ENCODE results near the gene CDRT15.

The CDRT15 gene

DNA sequence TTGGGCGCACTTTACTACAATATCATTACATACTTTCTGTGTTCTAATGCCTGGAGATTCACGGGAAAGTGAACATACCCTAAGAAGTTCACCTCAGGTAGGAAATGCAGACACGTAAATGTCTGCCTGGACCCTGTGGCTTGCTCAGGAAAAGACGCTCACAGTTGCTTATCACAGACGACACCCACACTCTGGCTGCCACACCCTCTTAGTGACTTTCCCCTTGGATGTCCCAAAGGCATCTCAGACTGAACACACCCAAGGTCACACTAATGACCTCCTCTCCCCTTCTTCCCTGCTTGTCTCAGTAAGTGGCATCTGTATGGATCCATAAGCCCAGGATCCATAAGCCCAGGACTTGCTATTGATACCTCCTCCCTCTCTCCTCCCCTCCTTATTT lies 32.6 kb downstream of the CDRT15 start:
- TF ChIP-seq, protein P1, sequence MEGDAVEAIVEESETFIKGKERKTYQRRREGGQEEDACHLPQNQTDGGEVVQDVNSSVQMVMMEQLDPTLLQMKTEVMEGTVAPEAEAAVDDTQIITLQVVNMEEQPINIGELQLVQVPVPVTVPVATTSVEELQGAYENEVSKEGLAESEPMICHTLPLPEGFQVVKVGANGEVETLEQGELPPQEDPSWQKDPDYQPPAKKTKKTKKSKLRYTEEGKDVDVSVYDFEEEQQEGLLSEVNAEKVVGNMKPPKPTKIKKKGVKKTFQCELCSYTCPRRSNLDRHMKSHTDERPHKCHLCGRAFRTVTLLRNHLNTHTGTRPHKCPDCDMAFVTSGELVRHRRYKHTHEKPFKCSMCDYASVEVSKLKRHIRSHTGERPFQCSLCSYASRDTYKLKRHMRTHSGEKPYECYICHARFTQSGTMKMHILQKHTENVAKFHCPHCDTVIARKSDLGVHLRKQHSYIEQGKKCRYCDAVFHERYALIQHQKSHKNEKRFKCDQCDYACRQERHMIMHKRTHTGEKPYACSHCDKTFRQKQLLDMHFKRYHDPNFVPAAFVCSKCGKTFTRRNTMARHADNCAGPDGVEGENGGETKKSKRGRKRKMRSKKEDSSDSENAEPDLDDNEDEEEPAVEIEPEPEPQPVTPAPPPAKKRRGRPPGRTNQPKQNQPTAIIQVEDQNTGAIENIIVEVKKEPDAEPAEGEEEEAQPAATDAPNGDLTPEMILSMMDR (IDR thresholded peaks at IDR 0.05; ENCODE audit: poor library complexity, severe bottlenecking), result no peak
- no peak for ATAC-seq (ENCODE audit: low read depth)
- H3K27ac ChIP-seq (ENCODE audit: poor library complexity, severe bottlenecking), result no peak overlapping the region

DNA sequence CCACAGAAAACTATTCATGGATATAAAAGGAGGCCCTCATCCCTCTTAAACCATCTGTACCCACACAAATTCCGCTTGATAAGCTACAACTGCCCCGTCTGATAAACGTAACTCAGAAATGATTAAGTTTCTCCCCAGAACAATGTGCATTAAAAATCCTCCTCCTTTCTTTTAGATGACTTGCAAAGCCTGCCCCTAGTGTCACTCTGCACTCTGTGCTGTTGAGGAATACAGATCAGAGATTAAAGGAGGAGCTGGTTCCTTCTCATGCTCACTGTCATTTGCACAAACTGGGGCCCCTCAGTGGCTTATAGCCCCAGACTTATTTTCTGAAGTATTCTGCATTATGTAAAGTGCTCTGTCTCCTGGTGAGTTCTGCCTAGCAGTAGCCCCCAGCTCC lies 33.3 kb downstream of the CDRT15 start:
- Histone ChIP-seq H3K36me3 (ENCODE audit: low read depth) (0 out of 2 replicates have a peak, but pooled peaks cover 10% of the 10 kb centered on the region), H3K27me3 (ENCODE audit: insufficient read depth, poor library complexity, severe bottlenecking) (no peaks in the 10 kb centered on the region), H3K9me3 (ENCODE audit: severe bottlenecking) (no peaks in the 10 kb centered on the region), H3K4me3 (ENCODE audit: severe bottlenecking) (no peak overlapping the region), H3K4me1 (ENCODE audit: insufficient read depth, poor library complexity, severe bottlenecking) (peaks cover 7% of the 10 kb centered on the region), H3K27ac (ENCODE audit: poor library complexity, severe bottlenecking) (no peak overlapping the region)
- ATAC-seq (ENCODE audit: low read depth) (no peak), DNase-seq (ENCODE audit: low spot score) (no peak)
- TF ChIP-seq, protein P1 (IDR thresholded peaks at IDR 0.05; ENCODE audit: poor library complexity, severe bottlenecking), result no peak

More for the DNA sequence above, 32.6 kb downstream of the CDRT15 start:
- Histone ChIP-seq H3K4me1 (ENCODE audit: insufficient read depth, poor library complexity, severe bottlenecking) (peaks cover 7% of the 10 kb centered on the region), H3K9me3 (ENCODE audit: severe bottlenecking) (no peaks in the 10 kb centered on the region), H3K4me3 (ENCODE audit: severe bottlenecking) (no peak overlapping the region), H3K36me3 (ENCODE audit: low read depth) (0 out of 2 replicates have a peak, but pooled peaks cover 10% of the 10 kb centered on the region), H3K27me3 (ENCODE audit: insufficient read depth, poor library complexity, severe bottlenecking) (no peaks in the 10 kb centered on the region)
- no peak for DNase-seq (ENCODE audit: low spot score)

DNA sequence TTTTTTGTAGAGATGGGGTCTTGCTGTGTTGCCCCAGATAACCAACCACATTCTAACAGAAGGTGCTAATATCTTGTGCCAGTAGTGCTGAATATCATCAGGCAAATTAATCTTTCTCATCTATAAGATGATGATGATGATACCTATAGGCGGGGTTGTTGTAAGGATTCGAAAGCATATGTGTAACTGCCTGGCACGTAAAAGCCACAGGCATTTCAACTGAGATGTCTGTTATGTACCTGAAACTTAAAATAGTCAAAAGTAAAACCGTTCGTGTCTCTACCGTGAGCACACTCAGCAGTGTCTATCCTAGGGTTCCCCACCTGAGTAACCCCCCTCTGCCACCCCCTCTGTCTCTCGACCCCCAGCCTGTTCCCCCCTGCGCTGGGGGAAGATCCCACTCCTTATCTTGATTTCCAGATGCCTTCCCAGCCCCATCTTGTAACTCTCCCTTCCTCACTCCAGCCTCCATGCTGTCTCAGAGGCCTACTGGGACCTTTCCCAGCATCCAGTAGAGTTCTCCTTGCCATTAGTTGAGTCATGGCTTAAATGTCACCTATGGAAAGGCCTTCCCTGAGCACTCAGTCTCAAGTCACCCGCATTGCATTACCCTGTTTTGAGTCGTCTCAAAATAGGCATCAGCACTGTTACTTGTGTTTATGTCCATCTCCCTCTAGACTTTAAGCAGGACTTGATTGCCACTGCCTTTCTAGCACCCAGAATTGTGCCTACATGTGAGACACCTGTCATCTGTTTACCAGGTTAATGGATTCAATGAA lies 34.1 kb downstream of the CDRT15 start:
- H3K9me3 ChIP-seq (ENCODE audit: severe bottlenecking), result no peaks in the 10 kb centered on the region
- H3K27ac ChIP-seq (ENCODE audit: poor library complexity, severe bottlenecking), result no peak overlapping the region
- H3K4me1 ChIP-seq (ENCODE audit: insufficient read depth, poor library complexity, severe bottlenecking), result peaks cover 7% of the 10 kb centered on the region
- no peak overlapping the region for H3K4me3 ChIP-seq (ENCODE audit: severe bottlenecking)
- no peak for DNase-seq (ENCODE audit: low spot score)
- H3K36me3 ChIP-seq (ENCODE audit: low read depth), result 0 out of 2 replicates have a peak, but pooled peaks cover 4% of the 10 kb centered on the region
- no peaks in the 10 kb centered on the region for H3K27me3 ChIP-seq (ENCODE audit: insufficient read depth, poor library complexity, severe bottlenecking)
- TF ChIP-seq, protein P1 (IDR thresholded peaks at IDR 0.05; ENCODE audit: poor library complexity, severe bottlenecking), result no peak
- no peak for ATAC-seq (ENCODE audit: low read depth)

DNA sequence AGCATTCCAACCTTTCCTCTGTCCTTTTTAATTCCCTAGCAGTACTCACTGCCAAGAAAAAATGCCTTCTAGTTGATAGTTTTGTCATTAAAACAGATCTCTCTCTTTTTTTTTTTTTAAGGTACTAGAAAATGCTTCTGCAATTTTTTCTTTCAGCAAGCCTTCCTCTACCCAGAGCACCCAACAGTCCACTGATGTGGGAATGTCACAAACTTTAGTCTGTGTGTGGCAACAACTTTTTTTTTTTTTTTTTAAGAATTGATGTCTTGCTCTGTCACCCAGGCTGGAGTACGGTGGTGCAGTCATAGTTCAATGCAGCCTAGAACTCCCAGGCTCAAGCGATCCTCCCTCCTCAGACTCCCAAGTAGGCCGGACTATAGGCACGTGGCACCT lies 34.7 kb downstream of the CDRT15 start:
- Histone ChIP-seq H3K27me3 (ENCODE audit: insufficient read depth, poor library complexity, severe bottlenecking) (no peaks in the 10 kb centered on the region), H3K4me1 (ENCODE audit: insufficient read depth, poor library complexity, severe bottlenecking) (peaks cover 7% of the 10 kb centered on the region), H3K36me3 (ENCODE audit: low read depth) (no peaks in the 10 kb centered on the region), H3K4me3 (ENCODE audit: severe bottlenecking) (no peak overlapping the region), H3K27ac (ENCODE audit: poor library complexity, severe bottlenecking) (no peak overlapping the region), H3K9me3 (ENCODE audit: severe bottlenecking) (no peaks in the 10 kb centered on the region)
- TF ChIP-seq, protein P1 (IDR thresholded peaks at IDR 0.05; ENCODE audit: poor library complexity, severe bottlenecking), result no peak
- DNase-seq (ENCODE audit: low spot score) (no peak), ATAC-seq (ENCODE audit: low read depth) (no peak)
